Vagina (tissue), 2 donors: Measurements from ENCODE around the gene GRIK5.

Source experiments
- POLR2A ChIP-seq, 2 donors: fragments of 450-650 bp; IDR thresholded peaks; one replicate each; pipeline ENCODE4 v1.6.1; 2017; ENCODE audit warnings: antibody characterized with exemption in 2 of 2, mild to moderate bottlenecking in 2 of 2, moderate library complexity in 2 of 2
- POLR2AphosphoS5 ChIP-seq, 2 donors: sonication (generic); formaldehyde crosslinking; IDR thresholded peaks; one replicate each; pipeline ENCODE4 v1.9.0; 2017; ENCODE audit warnings: antibody characterized with exemption in 2 of 2, mild to moderate bottlenecking in 2 of 2, low read depth in 1 of 2; ENCODE audit not compliant: insufficient read depth in 1 of 2
- TF ChIP-seq, protein P1 (sequence below), 3 experiments: fragments of 450-650 bp in 2 of 3; fragments of 200-600 bp in 1 of 3; sonication (generic) in 1 of 3; IDR thresholded peaks; one replicate each; pipeline ENCODE4 v1.5.1; 2017 to 2019; ENCODE audit warnings: antibody characterized with exemption in 3 of 3, mild to moderate bottlenecking in 2 of 3, moderate library complexity in 2 of 3

- TF ChIP-seq, protein P1, sequence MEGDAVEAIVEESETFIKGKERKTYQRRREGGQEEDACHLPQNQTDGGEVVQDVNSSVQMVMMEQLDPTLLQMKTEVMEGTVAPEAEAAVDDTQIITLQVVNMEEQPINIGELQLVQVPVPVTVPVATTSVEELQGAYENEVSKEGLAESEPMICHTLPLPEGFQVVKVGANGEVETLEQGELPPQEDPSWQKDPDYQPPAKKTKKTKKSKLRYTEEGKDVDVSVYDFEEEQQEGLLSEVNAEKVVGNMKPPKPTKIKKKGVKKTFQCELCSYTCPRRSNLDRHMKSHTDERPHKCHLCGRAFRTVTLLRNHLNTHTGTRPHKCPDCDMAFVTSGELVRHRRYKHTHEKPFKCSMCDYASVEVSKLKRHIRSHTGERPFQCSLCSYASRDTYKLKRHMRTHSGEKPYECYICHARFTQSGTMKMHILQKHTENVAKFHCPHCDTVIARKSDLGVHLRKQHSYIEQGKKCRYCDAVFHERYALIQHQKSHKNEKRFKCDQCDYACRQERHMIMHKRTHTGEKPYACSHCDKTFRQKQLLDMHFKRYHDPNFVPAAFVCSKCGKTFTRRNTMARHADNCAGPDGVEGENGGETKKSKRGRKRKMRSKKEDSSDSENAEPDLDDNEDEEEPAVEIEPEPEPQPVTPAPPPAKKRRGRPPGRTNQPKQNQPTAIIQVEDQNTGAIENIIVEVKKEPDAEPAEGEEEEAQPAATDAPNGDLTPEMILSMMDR (IDR thresholded peaks at IDR 0.05) = no peak
- TF ChIP-seq POLR2A (IDR thresholded peaks at IDR 0.05) (no peak), POLR2AphosphoS5 (IDR thresholded peaks at IDR 0.05; ENCODE audit: insufficient read depth in 1 of 2, low read depth in 1 of 2) (no peak)
Observed at GRCh38 chr19:42017040-42017439, 53.0 kb downstream of the GRIK5 start.
